Activated CD4-positive, alpha-beta T cell treated with anti-CD3 and anti-CD28 coated beads, Interleukin-2, amount 10 ng/mL, durations not matched to agents 7 days and 5 days (primary cell): ENCODE data around the gene XRCC1. TPM values are rescaled to one million over a fixed set of nuclear protein-coding genes. Genes with fewer than 3 reads are reported as not detected.
"Not testable (repeated sequence)": the region's sequence is repeated elsewhere in the genome, so short reads cannot be mapped to it uniquely, and the experiment has no call there.

Experiments
- CTCF ChIA-PET: fragments of 350-600 bp; sonication (Branson Sonifier 250); formaldehyde crosslinking; loops from one replicate; lab custom pipeline; 2021; ENCODE audit warnings: antibody characterized with exemption; lab: Charles Lee
- POLR2A ChIA-PET: fragments of 350-600 bp; sonication (Branson Sonifier 250); formaldehyde crosslinking; loops from one replicate; lab custom pipeline; 2021; ENCODE audit warnings: antibody characterized with exemption; lab: Charles Lee
- DNase-seq: peaks from one replicate; pipeline ENCODE4 v3.0.0-alpha.2; 2020
- H3K27ac Mint-ChIP-seq: one replicate; pipeline ENCODE4 v1.8.0; 2021; ENCODE audit warnings: mild to moderate bottlenecking, moderate library complexity, mixed read lengths
- H3K27me3 Mint-ChIP-seq: one replicate; pipeline ENCODE4 v1.8.0; 2021; ENCODE audit warnings: mixed read lengths
- H3K36me3 Mint-ChIP-seq: one replicate; pipeline ENCODE4 v1.8.0; 2021; ENCODE audit warnings: low read depth, mixed read lengths
- H3K4me1 Mint-ChIP-seq: one replicate; pipeline ENCODE4 v1.8.0; 2021; ENCODE audit warnings: mixed read lengths
- H3K4me3 Mint-ChIP-seq: one replicate; pipeline ENCODE4 v1.8.0; 2021; ENCODE audit warnings: mild to moderate bottlenecking, moderate library complexity, mixed read lengths
- H3K9me3 Mint-ChIP-seq: one replicate; pipeline ENCODE4 v1.8.0; 2021; ENCODE audit warnings: mixed read lengths
- total RNA-seq, 2 experiments: library from RNA; stranded (reverse); gene quantifications; one replicate each; pipeline ENCODE4 v1.2.3, GENCODE V29; 2021

XRCC1 gene
- total RNA-seq, 2 experiments from 2014 or later, result 41.2 to 42.6 TPM

GRCh38 chr19:43596842-43597461 is 21.6 kb upstream of the XRCC1 start:
- CTCF ChIA-PET, result interaction anchor here (1.0 to 3.5 kb wide), 7 partner anchors 13 to 213 kb away, joined by 3 to 51 read pairs (median 4); no protein-coding TSS in a partner anchor
- Mint-ChIP-seq H3K4me1 (peaks cover 34% of the 10 kb centered on the region), H3K4me3 (peak overlapping the region; percentile 88), H3K36me3 (peaks cover 20% of the 10 kb centered on the region), H3K27me3 (no peaks in the 10 kb centered on the region), H3K27ac (peak overlapping the region; percentile 99), H3K9me3 (no peaks in the 10 kb centered on the region)
- POLR2A ChIA-PET, result no interaction called here
- no peak for DNase-seq

DNA sequence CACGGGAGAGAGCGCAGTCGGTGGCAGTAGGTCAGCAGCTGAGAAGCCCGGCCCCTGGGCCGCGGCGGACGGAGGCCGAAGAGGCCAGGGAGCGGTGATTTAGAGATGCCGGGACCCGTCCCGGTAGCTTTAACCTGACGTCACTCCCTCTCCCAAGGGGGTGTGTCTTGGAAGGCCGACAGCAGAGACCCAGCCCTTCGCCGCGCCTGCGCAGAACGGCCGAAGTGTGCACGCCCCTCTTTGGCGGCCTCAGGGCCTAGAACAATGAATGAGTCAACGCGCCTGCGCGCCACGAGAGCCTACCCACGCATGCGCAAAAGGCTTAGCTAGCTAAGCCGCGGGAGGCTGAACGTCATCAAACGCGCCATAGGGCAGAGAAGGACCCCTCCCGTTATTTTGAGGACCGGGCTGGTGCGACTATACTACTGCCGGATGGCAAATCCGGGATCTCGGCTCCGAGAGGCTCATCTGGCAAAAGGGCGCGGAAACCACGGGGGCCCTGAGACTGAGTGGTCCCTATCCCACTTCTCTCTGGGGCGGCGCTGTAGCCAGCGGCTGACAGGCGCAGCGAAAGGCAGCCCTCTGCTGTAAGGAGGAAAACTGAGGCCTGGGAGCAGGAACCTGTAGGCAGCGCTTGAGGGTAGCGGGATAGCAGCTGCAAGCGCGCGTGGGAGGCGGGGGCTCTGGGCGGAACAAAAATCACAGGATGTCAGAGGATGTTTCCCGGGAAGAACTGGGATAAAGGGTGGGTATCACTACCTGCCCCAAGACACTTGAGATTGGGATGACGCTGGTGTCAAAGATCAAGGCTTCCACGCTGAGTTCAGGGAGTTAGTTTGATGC is 20.9 kb upstream of the XRCC1 start, which contains the start of the genes IRGQ and ZNF576:
Gene IRGQ (minus strand): TSS at position 136 of the 843 bp plus-strand sequence. CDS start 796 bp downstream, outside the sequence.
Gene ZNF576 (plus strand): TSS at position 597 of the 843 bp plus-strand sequence. CDS start 514 bp downstream, outside the sequence.
- H3K36me3 Mint-ChIP-seq, result peaks cover 18% of the 10 kb centered on the region
- ChIA-PET CTCF (interaction anchor here (0.6 to 3.5 kb wide), 13 partner anchors 9 to 658 kb away, joined by 3 to 51 read pairs (median 4); partner anchors contain the start of gene ZNF575), POLR2A (interaction anchor here (0.8 kb wide), 1 partner anchor 65 kb away, joined by 3 read pairs; no protein-coding TSS in a partner anchor)
- H3K27ac Mint-ChIP-seq, result peak within 1 kb of the TSS; percentile 99
- H3K27me3 Mint-ChIP-seq, result no peaks in the 10 kb centered on the region
- H3K9me3 Mint-ChIP-seq, result no peaks in the 10 kb centered on the region
- peak; percentile 100 for DNase-seq
- peak within 1 kb of the TSS; percentile 88 for H3K4me3 Mint-ChIP-seq
- H3K4me1 Mint-ChIP-seq, result peaks cover 34% of the 10 kb centered on the region

- Mint-ChIP-seq H3K36me3 (peaks cover 19% of the 10 kb centered on the region), H3K27ac (peak overlapping the region; percentile 99), H3K27me3 (no peaks in the 10 kb centered on the region), H3K4me1 (peaks cover 34% of the 10 kb centered on the region), H3K9me3 (no peaks in the 10 kb centered on the region), H3K4me3 (peak overlapping the region; percentile 88)
- no peak for DNase-seq
- ChIA-PET POLR2A (interaction anchor here (0.8 to 1.3 kb wide), 2 partner anchors 62 to 64 kb away, joined by 3 to 5 read pairs; no protein-coding TSS in a partner anchor), CTCF (interaction anchor here (0.8 to 3.5 kb wide), 21 partner anchors 9 to 170 kb away, joined by 3 to 51 read pairs (median 6); partner anchors contain the start of gene ZNF575)
Observed at GRCh38 chr19:43595605-43595998, 20.3 kb upstream of the XRCC1 start.

DNA sequence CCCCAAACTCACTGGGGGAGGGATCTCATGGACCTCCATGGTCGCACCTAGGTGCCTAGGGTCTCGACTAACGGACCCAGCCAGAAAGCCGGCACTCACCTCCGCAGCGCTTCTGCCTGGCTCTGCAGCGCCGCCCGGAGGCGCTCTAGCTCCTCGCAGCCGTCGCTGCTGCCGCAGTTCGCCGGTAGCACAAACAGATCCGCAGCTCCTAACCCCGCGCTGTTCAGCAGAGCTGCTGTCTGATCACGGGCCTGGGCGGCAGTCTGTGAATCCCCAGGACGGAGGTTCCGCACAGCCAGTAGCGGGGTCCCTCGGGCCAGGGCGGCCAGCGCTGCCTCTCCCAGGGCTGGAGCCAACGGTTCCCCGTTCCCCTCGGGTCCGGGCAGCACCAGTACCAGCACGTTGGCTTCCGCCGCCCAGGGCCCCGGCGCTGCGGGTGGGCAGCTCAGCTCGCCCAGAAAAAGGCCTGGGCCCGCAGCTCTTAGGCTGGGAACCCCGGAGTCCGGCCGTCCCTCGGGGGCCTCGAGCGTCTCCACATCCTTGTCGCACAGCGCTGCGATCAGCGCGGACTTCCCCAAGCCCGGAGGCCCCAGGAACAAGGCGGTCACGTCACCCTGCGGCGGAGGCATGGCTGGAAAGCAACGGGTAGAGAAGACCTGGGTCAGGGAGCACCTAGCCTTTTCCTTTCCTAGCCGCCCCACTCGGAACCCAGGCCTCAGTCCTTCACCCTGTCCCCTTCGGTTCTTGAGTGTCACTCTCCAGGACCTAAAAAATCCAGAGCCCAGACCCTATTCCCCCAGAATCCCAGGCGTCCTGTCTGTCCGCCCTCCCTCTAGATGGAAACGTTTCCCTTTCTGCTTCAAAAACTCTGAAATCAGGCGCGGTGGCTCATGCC is 19.6 kb upstream of the XRCC1 start:
- peaks cover 21% of the 10 kb centered on the region for H3K36me3 Mint-ChIP-seq
- peak overlapping the region; percentile 88 for H3K4me3 Mint-ChIP-seq
- H3K4me1 Mint-ChIP-seq, result peaks cover 36% of the 10 kb centered on the region
- no peaks in the 10 kb centered on the region for H3K27me3 Mint-ChIP-seq
- DNase-seq, result peak; percentile 77
- H3K27ac Mint-ChIP-seq, result peak overlapping the region; percentile 99
- ChIA-PET CTCF (interaction anchor here (0.6 to 3.5 kb wide), 45 partner anchors 8 to 1629 kb away, joined by 3 to 51 read pairs (median 5); partner anchors contain the start of genes ETHE1, SMG9 and ZNF575), POLR2A (interaction anchor here (1.2 to 1.3 kb wide), 2 partner anchors 41 to 61 kb away, joined by 3 to 5 read pairs; no protein-coding TSS in a partner anchor)
- H3K9me3 Mint-ChIP-seq, result no peaks in the 10 kb centered on the region

- peaks cover 41% of the 10 kb centered on the region for H3K4me1 Mint-ChIP-seq
- H3K9me3 Mint-ChIP-seq, result no peaks in the 10 kb centered on the region
- H3K4me3 Mint-ChIP-seq, result peak overlapping the region; percentile 35
- ChIA-PET POLR2A (interaction anchor here (0.6 to 1.3 kb wide), 3 partner anchors 34 to 61 kb away, joined by 3 to 5 read pairs (median 5); no protein-coding TSS in a partner anchor), CTCF (interaction anchor here (0.6 to 3.5 kb wide), 38 partner anchors 8 to 1629 kb away, joined by 3 to 51 read pairs (median 5); partner anchors contain the start of genes SMG9 and ZNF575)
- DNase-seq, result no peak
- peaks cover 19% of the 10 kb centered on the region for H3K36me3 Mint-ChIP-seq
- peak overlapping the region; percentile 70 for H3K27ac Mint-ChIP-seq
- H3K27me3 Mint-ChIP-seq, result no peaks in the 10 kb centered on the region
Observed at GRCh38 chr19:43594081-43594697, 18.9 kb upstream of the XRCC1 start.

- no peak for DNase-seq
- ChIA-PET POLR2A (no interaction called here), CTCF (interaction anchor here (0.6 to 2.7 kb wide), 7 partner anchors 13 to 145 kb away, joined by 3 to 23 read pairs (median 12); no protein-coding TSS in a partner anchor)
- H3K9me3 Mint-ChIP-seq, result no peaks in the 10 kb centered on the region
- H3K27me3 Mint-ChIP-seq, result no peaks in the 10 kb centered on the region
- no peak overlapping the region for H3K27ac Mint-ChIP-seq
- H3K4me3 Mint-ChIP-seq, result no peak overlapping the region
- H3K4me1 Mint-ChIP-seq, result peaks cover 38% of the 10 kb centered on the region
- H3K36me3 Mint-ChIP-seq, result peaks cover 15% of the 10 kb centered on the region
Observed at GRCh38 chr19:43592800-43593350, 17.5 kb upstream of the XRCC1 start.

DNA sequence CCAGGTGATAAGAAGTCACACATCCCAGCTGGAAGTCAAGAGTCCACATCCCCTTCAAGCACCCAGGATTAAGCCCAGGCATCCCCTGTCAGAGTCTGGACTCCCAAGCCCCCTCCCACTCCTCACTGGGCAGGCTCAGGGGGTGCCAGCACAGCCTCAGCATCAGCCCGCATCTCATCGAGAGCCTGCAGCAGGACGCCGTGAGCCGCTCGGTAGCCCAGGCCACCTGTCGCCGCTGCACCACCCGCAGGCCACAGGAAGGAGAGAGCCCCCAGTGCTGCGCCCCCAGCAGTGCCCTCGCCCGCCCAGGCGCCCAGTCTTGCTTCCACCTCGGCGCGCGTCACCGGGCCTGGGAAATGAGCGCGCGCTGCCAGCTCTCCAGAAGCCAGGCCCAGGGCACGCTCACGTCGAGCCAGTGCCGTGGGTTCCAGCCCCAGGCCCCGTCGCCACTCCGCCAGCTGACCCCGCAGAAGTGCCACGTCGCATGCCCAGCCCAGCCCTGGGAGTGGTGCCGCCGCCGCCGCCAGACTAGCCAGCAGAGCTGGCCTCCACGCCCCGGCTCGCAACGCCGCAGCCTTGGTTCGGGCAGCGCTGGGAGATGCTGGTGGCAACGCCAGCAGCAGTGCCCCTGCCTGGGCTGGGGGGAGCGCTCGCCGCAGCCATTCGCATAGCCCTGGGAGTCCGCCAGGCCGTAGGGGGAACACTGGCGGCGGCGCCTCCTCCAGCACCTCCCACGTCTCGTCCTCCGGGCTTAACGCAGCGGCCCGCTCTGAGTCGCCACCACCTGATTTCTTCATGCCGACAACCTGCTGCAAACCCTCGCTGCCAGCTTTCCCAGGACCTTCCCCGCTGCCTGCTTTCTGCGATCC is 16.8 kb upstream of the XRCC1 start:
- DNase-seq, result no peak
- no peaks in the 10 kb centered on the region for H3K9me3 Mint-ChIP-seq
- POLR2A ChIA-PET, result no interaction called here
- H3K27me3 Mint-ChIP-seq, result no peaks in the 10 kb centered on the region
- H3K4me1 Mint-ChIP-seq, result peaks cover 31% of the 10 kb centered on the region
- peaks cover 12% of the 10 kb centered on the region for H3K36me3 Mint-ChIP-seq
- H3K27ac Mint-ChIP-seq, result no peak overlapping the region
- H3K4me3 Mint-ChIP-seq, result no peak overlapping the region
- CTCF ChIA-PET, result interaction anchor here (0.6 to 1.2 kb wide), 4 partner anchors 22 to 94 kb away, joined by 3 to 5 read pairs (median 4); no protein-coding TSS in a partner anchor

DNA sequence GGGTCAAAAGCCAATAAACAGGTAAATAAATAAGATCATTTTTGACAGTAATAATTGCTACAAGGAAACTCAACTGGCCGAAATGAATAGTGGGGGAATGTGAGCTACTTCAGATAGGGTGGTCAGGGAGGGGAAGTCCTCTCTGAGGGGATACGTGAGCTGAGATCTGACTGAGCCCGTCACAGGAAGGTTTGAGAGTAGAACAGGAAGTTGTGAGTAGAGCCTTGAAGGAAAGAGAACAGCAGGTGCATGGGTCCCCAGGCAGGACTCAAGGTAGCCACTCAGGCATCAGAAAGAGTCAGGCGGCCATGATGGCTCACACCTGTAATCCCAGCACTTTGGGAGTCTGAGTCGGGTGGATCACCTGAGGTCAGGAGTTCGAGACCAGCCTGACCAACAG is 14.4 kb upstream of the XRCC1 start:
- no peak overlapping the region for H3K4me3 Mint-ChIP-seq
- H3K27me3 Mint-ChIP-seq, result no peaks in the 10 kb centered on the region
- CTCF ChIA-PET, result interaction anchor here (3.6 kb wide), 1 partner anchor 34 kb away, joined by 11 read pairs; no protein-coding TSS in a partner anchor
- peaks cover 12% of the 10 kb centered on the region for H3K36me3 Mint-ChIP-seq
- H3K9me3 Mint-ChIP-seq, result no peaks in the 10 kb centered on the region
- DNase-seq, result no peak
- H3K27ac Mint-ChIP-seq, result no peak overlapping the region
- peaks cover 24% of the 10 kb centered on the region for H3K4me1 Mint-ChIP-seq
- POLR2A ChIA-PET, result no interaction called here

DNA sequence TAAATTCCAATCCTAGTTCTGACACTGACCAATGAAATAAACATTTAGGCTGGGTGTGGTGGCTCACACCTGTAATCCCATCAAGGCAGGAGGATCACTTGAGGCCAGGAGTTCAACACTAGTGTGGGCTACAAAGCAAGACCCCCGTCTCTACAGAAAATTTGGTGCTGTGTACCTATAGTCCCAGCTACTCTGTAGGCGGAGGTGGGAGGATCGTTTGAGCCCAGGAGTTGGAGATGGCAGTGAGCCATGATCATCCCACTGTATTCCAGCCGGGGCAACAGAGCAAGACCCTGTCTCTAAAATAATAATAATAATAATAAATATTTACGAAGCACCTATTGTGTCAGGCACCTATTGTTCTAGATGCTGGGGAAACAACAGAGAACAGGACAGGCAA is 13.9 kb upstream of the XRCC1 start:
- CTCF ChIA-PET, result interaction anchor here (3.6 kb wide), 1 partner anchor 34 kb away, joined by 11 read pairs; no protein-coding TSS in a partner anchor
- peaks cover 12% of the 10 kb centered on the region for H3K36me3 Mint-ChIP-seq
- H3K4me1 Mint-ChIP-seq, result peaks cover 28% of the 10 kb centered on the region
- H3K4me3 Mint-ChIP-seq, result no peak overlapping the region
- H3K9me3 Mint-ChIP-seq, result no peaks in the 10 kb centered on the region
- POLR2A ChIA-PET, result no interaction called here
- no peaks in the 10 kb centered on the region for H3K27me3 Mint-ChIP-seq
- H3K27ac Mint-ChIP-seq, result no peak overlapping the region
- no peak for DNase-seq

DNA sequence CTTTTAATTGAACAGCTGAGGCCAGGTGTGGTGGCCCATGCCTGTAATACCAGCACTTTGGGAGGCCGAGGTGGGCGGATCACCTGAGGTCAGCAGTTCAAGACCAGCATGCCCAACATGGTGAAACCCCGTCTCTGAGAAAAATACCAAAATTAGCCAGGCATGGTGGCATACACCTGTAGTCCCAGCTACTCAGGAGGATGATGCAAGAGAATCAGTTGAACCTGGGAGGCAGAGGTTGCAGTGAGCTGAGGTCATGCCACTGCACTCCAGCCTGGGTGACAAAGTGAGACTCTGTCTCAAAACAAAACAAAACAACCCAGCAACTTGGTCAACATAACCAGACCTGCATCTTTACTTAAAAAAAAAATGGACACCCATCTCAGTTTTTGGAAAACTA is 11.7 kb upstream of the XRCC1 start:
- H3K27ac Mint-ChIP-seq, H3K27me3 Mint-ChIP-seq, H3K9me3 Mint-ChIP-seq, H3K36me3 Mint-ChIP-seq, H3K4me3 Mint-ChIP-seq, POLR2A ChIA-PET, DNase-seq: not testable (repeated sequence)
- H3K4me1 Mint-ChIP-seq, result peaks cover 24% of the 10 kb centered on the region
- CTCF ChIA-PET, result interaction anchor here (1.2 to 1.3 kb wide), 2 partner anchors 8 to 9 kb away, joined by 6 read pairs; no protein-coding TSS in a partner anchor
